Thyroid gland (tissue), 4 donors: ENCODE measurements around the gene SMG1. TPM values are rescaled to one million over a fixed set of nuclear protein-coding genes. Genes with fewer than 3 reads are reported as not detected.
"Not testable (repeated sequence)": the region's sequence is repeated elsewhere in the genome, so short reads cannot be mapped to it uniquely, and the experiment has no call there.

Experiments used
- DNase-seq, 2 donors: peaks; one replicate each; pipeline ENCODE4 v3.0.0-alpha.2; 2019
- H3K27ac ChIP-seq, 3 donors: fragments of 200-600 bp; sonication (generic); 1 replicate in 2 of 3; 2 replicates in 1 of 3; pipeline ENCODE4 v1.5.1; 2016 to 2019; ENCODE audit warnings: mild to moderate bottlenecking in 1 of 3, moderate library complexity in 1 of 3
- H3K27me3 ChIP-seq: fragments of 200-600 bp; sonication (generic); one replicate; pipeline ENCODE4 v1.5.1; 2019
- H3K36me3 ChIP-seq, 2 donors: fragments of 200-600 bp; sonication (generic); one replicate each; pipeline ENCODE4 v1.5.1; 2016 to 2019
- H3K4me1 ChIP-seq, 2 donors: fragments of 200-600 bp; sonication (generic); one replicate each; pipeline ENCODE4 v1.5.1; 2017 to 2019
- H3K4me3 ChIP-seq, 3 donors: fragments of 200-600 bp; sonication (generic); replicated peaks in 1 of 3; 1 replicate in 2 of 3; 2 replicates in 1 of 3; pipeline ENCODE4 v1.5.1; 2016; ENCODE audit warnings: mild to moderate bottlenecking in 1 of 3
- H3K9me3 ChIP-seq: fragments of 200-600 bp; sonication (generic); one replicate; pipeline ENCODE4 v1.5.1; 2017
- CTCF ChIP-seq, 6 experiments: fragments of 200-600 bp in 3 of 6; fragments of 450-650 bp in 3 of 6; sonication (generic) in 3 of 6; IDR thresholded peaks; one replicate each; pipeline ENCODE4 v1.5.1; 2016 to 2019; ENCODE audit warnings: antibody characterized with exemption in 6 of 6, mild to moderate bottlenecking in 2 of 6, inconsistent platforms in 1 of 6, moderate library complexity in 1 of 6
- POLR2A ChIP-seq, 2 donors: fragments of 450-650 bp; IDR thresholded peaks; one replicate each; pipeline ENCODE4 v1.6.1; 2017; ENCODE audit warnings: antibody characterized with exemption in 2 of 2, mild to moderate bottlenecking in 2 of 2, moderate library complexity in 1 of 2
- WGBS, 2 donors: methylation state at CpG; one replicate each; pipeline ENCODE4 v1.1.5; 2017; 5-methylcytosine and 5-hydroxymethylcytosine counted together
- intact Hi-C: fragments of 100-400 bp; cut with DNase I; formaldehyde crosslinking; loops from one replicate; pipeline ENCODE4 v1.15.1; 2023
- total RNA-seq, 4 donors: library from RNA; depleted of rRNA; stranded (reverse); fragments of >200 nt; gene quantifications; one replicate each; pipeline ENCODE4 v1.2.3, GENCODE V29; 2016

The SMG1 gene
- total RNA-seq, 4 donors from 2014 or later: 106 to 156 (median 125) TPM

- H3K36me3 ChIP-seq: peaks cover 49 to 51% of the 10 kb centered on the region in 2 donors
- no peak overlapping the region for H3K4me3 ChIP-seq
- H3K27ac ChIP-seq: no peak overlapping the region
- H3K4me1 ChIP-seq: peaks cover 0 to 19% of the 10 kb centered on the region in 2 donors
- WGBS, 2 donors: 94% methylated on average over 8 of the region's 8 CpGs
- H3K9me3 ChIP-seq: no peaks in the 10 kb centered on the region
- no peaks in the 10 kb centered on the region for H3K27me3 ChIP-seq
- intact Hi-C loops: no loop called here
- TF ChIP-seq POLR2A (IDR thresholded peaks at IDR 0.05) (no peak), CTCF (IDR thresholded peaks at IDR 0.05) (no peak)
- DNase-seq: no peak
These were observed 143.3 kb downstream of the SMG1 start for GRCh38 chr16:18782697-18783429.

GRCh38 chr16:18781232-18781631, 145.0 kb downstream of the SMG1 start:
- H3K4me1 ChIP-seq, intact Hi-C loops, H3K9me3 ChIP-seq, DNase-seq, H3K27ac ChIP-seq, H3K4me3 ChIP-seq, H3K27me3 ChIP-seq: not testable (repeated sequence)
- H3K36me3 ChIP-seq: peaks cover 38% of the 10 kb centered on the region in 2 donors
- WGBS, 2 donors: 67 to 91% methylated on average over 1 of the region's 6 CpGs

GRCh38 chr16:18780460-18781026, 145.7 kb downstream of the SMG1 start:
- H3K9me3 ChIP-seq, H3K4me1 ChIP-seq, H3K27me3 ChIP-seq, H3K4me3 ChIP-seq, intact Hi-C loops, DNase-seq, H3K27ac ChIP-seq: not testable (repeated sequence)
- H3K36me3 ChIP-seq: peaks cover 32% of the 10 kb centered on the region in 2 donors
- 79 to 83% methylated on average over 3 to 7 of the region's 8 CpGs for WGBS, 2 donors

- H3K36me3 ChIP-seq, H3K4me3 ChIP-seq, intact Hi-C loops, H3K27me3 ChIP-seq, H3K4me1 ChIP-seq, H3K9me3 ChIP-seq, H3K27ac ChIP-seq, DNase-seq: not testable (repeated sequence)
- 94 to 100% methylated on average over 1 of the region's 1 CpG for WGBS, 2 donors
These were observed 148.5 kb downstream of the SMG1 start for GRCh38 chr16:18777664-18778063.

GRCh38 chr16:18776334-18776733, 149.9 kb downstream of the SMG1 start:
- DNase-seq, H3K27ac ChIP-seq, intact Hi-C loops: not testable (repeated sequence)

GRCh38 chr16:18774651-18775050, 151.6 kb downstream of the SMG1 start:
- H3K27ac ChIP-seq, H3K27me3 ChIP-seq, H3K4me1 ChIP-seq, H3K4me3 ChIP-seq, H3K36me3 ChIP-seq, DNase-seq, intact Hi-C loops, H3K9me3 ChIP-seq: not testable (repeated sequence)
- WGBS, 2 donors: 90 to 97% methylated on average over 4 of the region's 4 CpGs

More at GRCh38 chr16:18776334-18776733, 149.9 kb downstream of the SMG1 start:
- H3K27me3 ChIP-seq, H3K4me1 ChIP-seq, H3K4me3 ChIP-seq, H3K9me3 ChIP-seq, H3K36me3 ChIP-seq: not testable (repeated sequence)
- WGBS, 2 donors: 78 to 80% methylated on average over 5 of the region's 5 CpGs

GRCh38 chr16:18772171-18772570, 154.0 kb downstream of the SMG1 start:
- H3K36me3 ChIP-seq, H3K27me3 ChIP-seq, H3K4me1 ChIP-seq, H3K9me3 ChIP-seq, H3K4me3 ChIP-seq, DNase-seq, intact Hi-C loops, H3K27ac ChIP-seq: not testable (repeated sequence)
- WGBS, 2 donors: 87 to 88% methylated on average over 7 of the region's 7 CpGs

- H3K4me3 ChIP-seq, H3K9me3 ChIP-seq, H3K4me1 ChIP-seq, intact Hi-C loops, DNase-seq, H3K27ac ChIP-seq, H3K27me3 ChIP-seq, H3K36me3 ChIP-seq: not testable (repeated sequence)
- WGBS, 2 donors: 94% methylated on average over 11 of the region's 11 CpGs
These were observed 155.8 kb downstream of the SMG1 start for GRCh38 chr16:18770336-18770962.

GRCh38 chr16:18767217-18767616, 159.0 kb downstream of the SMG1 start:
- 79 to 90% methylated on average over 6 of the region's 7 CpGs for WGBS, 2 donors
- H3K4me1 ChIP-seq, H3K4me3 ChIP-seq, intact Hi-C loops, H3K27ac ChIP-seq, H3K27me3 ChIP-seq, H3K9me3 ChIP-seq, H3K36me3 ChIP-seq, DNase-seq: not testable (repeated sequence)

GRCh38 chr16:18762713-18763112, 163.5 kb downstream of the SMG1 start:
- H3K4me3 ChIP-seq, H3K9me3 ChIP-seq, H3K36me3 ChIP-seq, H3K27me3 ChIP-seq, H3K4me1 ChIP-seq, H3K27ac ChIP-seq, intact Hi-C loops, DNase-seq: not testable (repeated sequence)
- WGBS, 2 donors: 50 to 56% methylated on average over 3 of the region's 5 CpGs
